Measurements from ENCODE around the gene C3orf70.
"Not testable (repeated sequence)": the region's sequence is repeated elsewhere in the genome, so short reads cannot be mapped to it uniquely, and the experiment has no call there.

Gene C3orf70

GRCh38 chr3:185129083-185129482, 23.8 kb downstream of the C3orf70 start:
- Mint-ChIP-seq H3K27me3 (peaks cover 21% of the 10 kb centered on the region), H3K4me3 (no peak overlapping the region), H3K9me3 (no peaks in the 10 kb centered on the region), H3K4me1 (ENCODE audit: low read depth) (no peaks in the 10 kb centered on the region), H3K36me3 (ENCODE audit: low read depth) (no peaks in the 10 kb centered on the region), H3K27ac (no peak overlapping the region)
- no peak for DNase-seq

DNA sequence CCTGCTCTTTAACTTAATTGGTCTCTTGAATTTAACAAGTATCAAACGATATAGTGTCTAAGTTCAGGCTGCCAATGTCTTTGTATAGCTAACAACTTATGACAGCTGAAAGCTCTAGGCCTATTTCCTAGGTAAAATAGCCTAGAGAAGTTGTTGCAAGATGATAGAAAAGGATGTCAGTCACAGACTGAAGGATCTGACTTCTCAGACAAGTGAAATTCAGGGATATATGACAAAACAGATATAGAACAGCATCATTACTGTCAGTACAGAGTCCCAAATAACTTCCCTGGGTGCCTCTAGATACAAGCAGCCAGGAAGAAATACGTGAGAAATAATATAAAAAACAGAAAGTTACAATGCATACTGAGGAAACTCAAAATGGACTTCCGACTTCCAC, 26.7 kb downstream of the C3orf70 start:
- Mint-ChIP-seq H3K27me3 (peaks cover 10% of the 10 kb centered on the region), H3K4me3 (no peak overlapping the region)

DNA sequence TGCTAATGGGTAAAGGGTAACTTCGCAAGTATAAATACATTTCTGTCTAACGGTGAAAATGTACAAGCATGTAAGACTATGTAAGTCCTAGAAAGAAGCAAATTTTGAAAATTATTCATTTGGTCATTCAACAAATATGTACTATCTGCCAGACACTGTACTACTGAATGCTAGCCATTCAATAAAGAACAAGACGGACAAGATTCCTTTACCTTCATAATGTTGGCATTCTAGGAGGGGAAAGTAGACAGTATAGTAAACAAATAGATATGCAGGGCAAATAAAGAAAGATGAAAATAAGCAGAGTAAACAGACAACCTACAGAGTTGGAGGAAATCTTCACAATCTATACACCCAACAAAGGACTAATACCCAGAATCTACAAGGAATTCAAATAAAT, 32.7 kb downstream of the C3orf70 start:
- Mint-ChIP-seq H3K27me3 (peaks cover 35% of the 10 kb centered on the region), H3K36me3 (ENCODE audit: low read depth) (no peaks in the 10 kb centered on the region), H3K4me3 (no peak overlapping the region), H3K27ac (no peak overlapping the region), H3K4me1 (ENCODE audit: low read depth) (no peaks in the 10 kb centered on the region), H3K9me3 (no peaks in the 10 kb centered on the region)
- DNase-seq, result no peak

More for the DNA sequence above, 26.7 kb downstream of the C3orf70 start:
- Mint-ChIP-seq H3K36me3 (ENCODE audit: low read depth) (no peaks in the 10 kb centered on the region), H3K9me3 (no peaks in the 10 kb centered on the region), H3K4me1 (ENCODE audit: low read depth) (no peaks in the 10 kb centered on the region), H3K27ac (no peak overlapping the region)
- DNase-seq, result no peak

GRCh38 chr3:185115371-185115770, 37.5 kb downstream of the C3orf70 start:
- Mint-ChIP-seq H3K36me3 (ENCODE audit: low read depth) (no peaks in the 10 kb centered on the region), H3K27me3 (peaks cover 48% of the 10 kb centered on the region), H3K4me1 (ENCODE audit: low read depth) (no peaks in the 10 kb centered on the region), H3K27ac (no peak overlapping the region), H3K9me3 (peaks cover 3% of the 10 kb centered on the region), H3K4me3 (no peak overlapping the region)
- no peak for DNase-seq

DNA sequence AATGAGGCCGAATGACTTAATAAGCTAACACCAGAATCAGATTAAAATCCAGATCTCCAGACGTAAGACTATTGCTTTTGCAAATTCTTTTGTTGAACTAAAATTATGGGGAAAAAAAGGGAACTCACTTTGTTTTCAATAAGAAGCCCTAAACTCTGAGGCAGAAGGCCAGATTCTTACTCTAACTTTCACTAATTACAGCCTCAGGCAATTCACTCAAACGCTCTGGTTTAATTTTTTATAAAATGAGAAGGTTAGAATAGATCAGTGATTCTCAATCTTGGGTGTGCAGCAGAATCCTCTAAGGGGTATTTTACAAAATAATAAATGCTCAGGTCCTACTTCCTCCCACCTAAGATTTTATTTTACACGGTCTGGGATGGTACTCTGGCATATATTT, 38.1 kb downstream of the C3orf70 start:
- Mint-ChIP-seq H3K9me3 (peaks cover 3% of the 10 kb centered on the region), H3K27ac (no peak overlapping the region), H3K4me1 (ENCODE audit: low read depth) (no peaks in the 10 kb centered on the region), H3K4me3 (no peak overlapping the region), H3K27me3 (peaks cover 47% of the 10 kb centered on the region), H3K36me3 (ENCODE audit: low read depth) (no peaks in the 10 kb centered on the region)
- no peak for DNase-seq

GRCh38 chr3:185112186-185112585, 40.7 kb downstream of the C3orf70 start:
- H3K4me1 Mint-ChIP-seq (ENCODE audit: low read depth), result no peaks in the 10 kb centered on the region

DNA sequence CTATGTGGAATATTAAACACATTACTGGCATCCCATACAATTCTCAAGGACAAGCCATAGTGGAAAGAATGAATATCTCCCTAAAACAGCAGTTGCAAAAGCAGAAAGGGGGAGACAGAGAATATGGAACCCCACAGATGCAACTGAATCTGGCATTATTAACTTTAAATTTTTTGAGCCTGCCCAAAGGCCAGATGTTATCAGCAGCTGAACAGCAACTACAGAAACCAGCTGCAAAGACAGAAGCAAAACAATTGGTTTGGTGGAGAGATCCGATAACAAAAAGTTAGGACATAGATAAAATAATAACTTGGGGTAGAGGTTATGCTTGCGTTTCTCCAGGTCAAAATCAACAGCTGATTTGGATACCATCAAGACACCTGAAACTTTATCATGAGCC, 43.8 kb downstream of the C3orf70 start:
- not testable (repeated sequence) for H3K4me1 Mint-ChIP-seq (ENCODE audit: low read depth); H3K36me3 Mint-ChIP-seq (ENCODE audit: low read depth); DNase-seq; H3K27ac Mint-ChIP-seq; H3K4me3 Mint-ChIP-seq
- H3K27me3 Mint-ChIP-seq, result peaks cover 29% of the 10 kb centered on the region
- peaks cover 19% of the 10 kb centered on the region for H3K9me3 Mint-ChIP-seq

More at GRCh38 chr3:185112186-185112585, 40.7 kb downstream of the C3orf70 start:
- Mint-ChIP-seq H3K27ac (no peak overlapping the region), H3K9me3 (peaks cover 3% of the 10 kb centered on the region), H3K36me3 (ENCODE audit: low read depth) (no peaks in the 10 kb centered on the region), H3K4me3 (no peak overlapping the region), H3K27me3 (peaks cover 34% of the 10 kb centered on the region)
- DNase-seq, result no peak

DNA sequence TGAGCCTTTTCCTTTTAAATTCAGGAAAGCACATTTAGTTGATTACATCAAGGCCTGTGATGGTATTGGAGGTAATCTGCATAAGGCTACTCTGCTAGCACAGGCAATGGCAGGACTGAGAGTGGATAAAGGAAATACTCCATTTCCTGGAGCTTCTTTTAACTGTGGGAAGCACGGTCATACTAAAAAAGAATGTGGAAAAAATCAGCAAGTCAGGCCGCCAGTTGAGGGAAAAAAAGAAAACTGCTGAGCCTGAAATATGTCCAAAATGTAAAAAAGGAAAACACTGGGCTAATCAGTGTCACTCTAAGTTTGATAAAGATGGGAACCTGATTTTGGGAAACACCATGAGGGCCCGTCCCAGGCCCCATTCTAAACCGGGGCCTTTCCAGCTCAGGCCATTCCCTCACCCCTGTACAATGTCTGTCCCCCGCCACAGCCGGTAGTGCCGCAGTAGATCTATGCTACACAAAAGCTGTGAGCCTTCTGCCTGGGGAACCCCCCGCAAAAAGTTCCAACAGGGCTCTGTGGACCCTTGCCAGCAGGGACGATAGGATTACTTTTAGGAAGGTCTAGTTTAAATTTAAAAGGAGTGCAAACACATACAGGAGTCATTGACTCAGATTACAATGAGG, 46.5 kb downstream of the C3orf70 start:
- H3K27ac Mint-ChIP-seq; DNase-seq; H3K36me3 Mint-ChIP-seq (ENCODE audit: low read depth); H3K4me3 Mint-ChIP-seq; H3K4me1 Mint-ChIP-seq (ENCODE audit: low read depth): not testable (repeated sequence)
- Mint-ChIP-seq H3K27me3 (peaks cover 23% of the 10 kb centered on the region), H3K9me3 (peaks cover 28% of the 10 kb centered on the region)

DNA sequence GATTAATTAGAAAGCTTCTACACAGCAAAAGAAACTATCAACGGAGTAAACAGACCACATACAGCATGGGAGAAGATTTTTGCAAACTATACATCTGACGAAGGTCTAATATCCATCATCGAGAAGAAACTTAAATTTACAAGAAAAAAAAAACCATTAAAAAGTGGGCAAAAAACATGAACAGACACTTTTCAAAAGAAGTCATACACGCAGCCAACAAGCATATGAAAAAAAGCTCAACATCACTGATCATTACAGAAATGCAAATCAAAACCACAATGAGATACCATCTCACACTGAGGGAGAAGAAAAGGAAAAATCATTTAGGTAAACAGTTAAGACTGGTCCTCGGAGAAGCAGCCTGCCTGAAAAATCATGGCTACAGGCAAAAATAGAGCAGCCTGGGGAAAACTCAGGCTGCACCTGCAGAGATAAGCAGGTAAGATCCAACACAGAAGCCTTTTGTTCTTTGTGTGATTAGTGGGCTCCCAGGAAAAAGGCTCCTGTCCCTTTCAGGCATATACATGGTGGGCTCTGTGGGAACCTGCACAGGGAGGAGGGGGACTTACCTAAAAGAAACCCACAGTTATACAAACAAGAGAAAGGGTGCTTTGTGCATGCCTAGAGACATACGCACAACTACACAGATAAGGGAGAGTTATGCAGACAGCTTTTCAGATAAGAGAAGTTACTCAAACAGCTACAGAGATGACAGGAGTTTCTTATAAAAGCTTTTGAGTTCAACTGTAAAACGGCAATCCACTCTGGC, 49.3 kb downstream of the C3orf70 start:
- Mint-ChIP-seq H3K36me3 (ENCODE audit: low read depth) (no peaks in the 10 kb centered on the region), H3K27ac (no peak overlapping the region), H3K27me3 (peaks cover 34% of the 10 kb centered on the region), H3K4me3 (no peak overlapping the region), H3K9me3 (peaks cover 25% of the 10 kb centered on the region), H3K4me1 (ENCODE audit: low read depth) (no peaks in the 10 kb centered on the region)
- no peak for DNase-seq

DNA sequence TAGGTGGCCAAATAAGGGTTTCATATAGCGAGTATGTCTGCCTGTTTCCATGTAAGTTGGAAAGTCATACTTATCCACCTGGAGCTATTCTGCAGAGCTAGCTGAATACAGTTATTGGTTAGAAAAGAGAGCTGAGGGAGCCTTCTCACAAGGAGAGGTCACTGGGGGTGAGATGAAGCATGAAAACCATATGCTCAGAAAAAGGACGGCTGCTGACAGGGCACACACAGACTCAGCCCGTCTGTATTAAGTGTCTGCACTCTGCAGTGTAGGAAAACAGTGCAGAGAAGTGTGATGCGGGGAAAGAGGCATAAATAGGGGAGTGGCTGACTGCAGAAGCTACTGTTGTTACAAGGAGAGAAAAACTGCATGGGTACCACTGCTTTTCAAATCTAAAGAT, 58.2 kb downstream of the C3orf70 start:
- DNase-seq, result no peak
- H3K4me1 Mint-ChIP-seq (ENCODE audit: low read depth), result no peaks in the 10 kb centered on the region
- no peak overlapping the region for H3K27ac Mint-ChIP-seq
- peaks cover 43% of the 10 kb centered on the region for H3K27me3 Mint-ChIP-seq
- H3K4me3 Mint-ChIP-seq, result no peak overlapping the region
- no peaks in the 10 kb centered on the region for H3K36me3 Mint-ChIP-seq (ENCODE audit: low read depth)
- H3K9me3 Mint-ChIP-seq, result no peaks in the 10 kb centered on the region

GRCh38 chr3:185093116-185093515, 59.7 kb downstream of the C3orf70 start:
- Mint-ChIP-seq H3K4me1 (ENCODE audit: low read depth) (no peaks in the 10 kb centered on the region), H3K36me3 (ENCODE audit: low read depth) (no peaks in the 10 kb centered on the region), H3K9me3 (no peaks in the 10 kb centered on the region), H3K4me3 (no peak overlapping the region), H3K27me3 (peaks cover 29% of the 10 kb centered on the region), H3K27ac (no peak overlapping the region)
- DNase-seq, result no peak

GRCh38 chr3:185090811-185091210, 62.0 kb downstream of the C3orf70 start:
- Mint-ChIP-seq H3K9me3 (no peaks in the 10 kb centered on the region), H3K4me1 (ENCODE audit: low read depth) (no peaks in the 10 kb centered on the region), H3K4me3 (no peak overlapping the region), H3K27me3 (peaks cover 15% of the 10 kb centered on the region), H3K36me3 (ENCODE audit: low read depth) (no peaks in the 10 kb centered on the region), H3K27ac (no peak overlapping the region)
- no peak for DNase-seq

DNA sequence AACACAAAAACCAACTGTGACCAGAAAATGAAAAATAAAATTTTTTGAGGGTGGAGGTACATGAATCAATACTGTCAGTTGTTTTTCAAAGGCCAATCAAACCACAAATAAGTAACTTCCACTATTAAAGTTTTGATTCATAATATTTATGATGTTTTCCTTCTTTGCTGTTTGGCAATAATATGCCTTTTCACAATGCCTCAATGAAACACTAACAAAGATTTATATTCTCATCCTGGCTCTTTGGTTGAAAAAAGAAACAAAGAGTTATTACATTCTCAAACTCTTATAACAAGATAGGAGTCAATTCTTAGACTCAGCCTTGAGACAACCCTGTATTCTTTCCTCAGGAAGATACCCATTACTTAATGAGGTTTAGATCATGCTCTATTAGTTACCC, 63.1 kb downstream of the C3orf70 start:
- DNase-seq, result no peak
- no peak overlapping the region for H3K27ac Mint-ChIP-seq
- peaks cover 9% of the 10 kb centered on the region for H3K27me3 Mint-ChIP-seq
- no peak overlapping the region for H3K4me3 Mint-ChIP-seq
- no peaks in the 10 kb centered on the region for H3K4me1 Mint-ChIP-seq (ENCODE audit: low read depth)
- H3K36me3 Mint-ChIP-seq (ENCODE audit: low read depth), result no peaks in the 10 kb centered on the region
- H3K9me3 Mint-ChIP-seq, result no peaks in the 10 kb centered on the region

- Mint-ChIP-seq H3K27me3 (peaks cover 6% of the 10 kb centered on the region), H3K4me1 (ENCODE audit: low read depth) (no peaks in the 10 kb centered on the region), H3K4me3 (no peak overlapping the region), H3K27ac (no peak overlapping the region), H3K36me3 (ENCODE audit: low read depth) (no peaks in the 10 kb centered on the region), H3K9me3 (no peaks in the 10 kb centered on the region)
- DNase-seq, result no peak
Observed at GRCh38 chr3:185089343-185089742, 63.5 kb downstream of the C3orf70 start.

- no peak overlapping the region for H3K27ac Mint-ChIP-seq
- no peak for DNase-seq
- H3K27me3 Mint-ChIP-seq, result peaks cover 4% of the 10 kb centered on the region
Observed at GRCh38 chr3:185087419-185087818, 65.4 kb downstream of the C3orf70 start.

More at GRCh38 chr3:185087419-185087818, 65.4 kb downstream of the C3orf70 start:
- H3K9me3 Mint-ChIP-seq, result no peaks in the 10 kb centered on the region
- no peaks in the 10 kb centered on the region for H3K4me1 Mint-ChIP-seq (ENCODE audit: low read depth)
- no peak overlapping the region for H3K4me3 Mint-ChIP-seq
- no peaks in the 10 kb centered on the region for H3K36me3 Mint-ChIP-seq (ENCODE audit: low read depth)
